Panc1 (cell line): ENCODE measurements around the gene UBE2L3. TPM values are rescaled to one million over a fixed set of nuclear protein-coding genes. Genes with fewer than 3 reads are reported as not detected.
A peak's percentile ranks its signal among the peaks of the same experiment; 100 is the strongest.

Experiments used
- ATAC-seq: fragments of 200-7000 bp; cut with Tn5 transposase; 2 replicates; pipeline ENCODE4 v1.9.1; 2020; ENCODE audit warnings: mild to moderate bottlenecking, moderate library complexity
- BruUV-seq: library from RNA; stranded (reverse); fragments of 400-500 nt; replicated peaks from 2 replicates; lab custom pipeline; 2021; lab: Mats Ljungman, UMichigan
- CTCF ChIA-PET: fragments of 300-600 bp; sonication (Branson Sonifier 250); formaldehyde crosslinking; loops from one replicate; lab custom pipeline; 2022; ENCODE audit warnings: antibody characterized with exemption; lab: Charles Lee
- POLR2A ChIA-PET: fragments of 300-600 bp; sonication (Branson Sonifier 250); formaldehyde crosslinking; loops from one replicate; lab custom pipeline; 2022; ENCODE audit warnings: antibody characterized with exemption; lab: Charles Lee
- DNase-seq: peaks from one replicate; pipeline ENCODE4 v3.0.0-alpha.2; 2010; ENCODE audit warnings: low read depth, low spot score
- H3K27ac ChIP-seq: 2 replicates; pipeline ENCODE4 v1.5.1; 2011; ENCODE audit warnings: mild to moderate bottlenecking, low read length, inconsistent platforms
- H3K27me3 ChIP-seq: fragments of 200-500 bp; sonication (Bioruptor generic); 2 replicates; pipeline ENCODE4 v1.6.0; 2014; ENCODE audit warnings: low read length, inconsistent platforms; ENCODE audit not compliant: control insufficient read depth, insufficient read depth
- H3K36me3 ChIP-seq: fragments of 200-500 bp; sonication (Bioruptor generic); 2 replicates; pipeline ENCODE4 v1.5.1; 2014; ENCODE audit warnings: inconsistent platforms, mild to moderate bottlenecking, low read length, moderate library complexity; ENCODE audit not compliant: control insufficient read depth, insufficient read depth
- H3K4me1 ChIP-seq: 2 replicates; pipeline ENCODE4 v1.5.1; 2011; ENCODE audit warnings: inconsistent platforms, mild to moderate bottlenecking, low read length, moderate library complexity; ENCODE audit not compliant: control insufficient read depth, insufficient read depth
- H3K4me3 ChIP-seq, 2 experiments: 2 replicates each; pipeline ENCODE4 v1.5.1; 2011 to 2012; ENCODE audit warnings: low read depth in 2 of 2, low read length in 2 of 2, mild to moderate bottlenecking in 2 of 2, inconsistent platforms in 1 of 2, moderate library complexity in 1 of 2
- H3K9me3 ChIP-seq: fragments of 200-500 bp; sonication (Bioruptor generic); 2 replicates; pipeline ENCODE4 v1.5.1; 2014; ENCODE audit warnings: low read depth, mild to moderate bottlenecking, inconsistent platforms, low read length, moderate library complexity; ENCODE audit not compliant: control insufficient read depth, insufficient read depth
- CTCF ChIP-seq: fragments of 450-650 bp; IDR thresholded peaks from 2 replicates; pipeline ENCODE4 v1.5.1; 2017; ENCODE audit warnings: mild to moderate bottlenecking
- POLR2AphosphoS5 ChIP-seq: IDR thresholded peaks from 2 replicates; pipeline ENCODE4 v1.6.1; 2012; ENCODE audit warnings: mild to moderate bottlenecking, low read depth, low read length, moderate library complexity
- SIN3A ChIP-seq: IDR thresholded peaks from 2 replicates; pipeline ENCODE4 v1.6.1; 2012; ENCODE audit warnings: low read depth, mild to moderate bottlenecking, low read length, moderate library complexity, borderline replicate concordance; ENCODE audit not compliant: insufficient read depth
- TCF7L2 ChIP-seq: IDR thresholded peaks from 2 replicates; pipeline ENCODE4 v1.6.1; 2011; ENCODE audit warnings: mild to moderate bottlenecking, low read depth, low read length, inconsistent platforms
- in situ Hi-C: cut with HindIII; loops from 2 replicates; pipeline ENCODE4 v1.10.0; 2016; ENCODE audit warnings: low sequenced_read_pairs, low pct_unique_long_range_greater_than_20kb
- intact Hi-C: fragments of 100-400 bp; cut with micrococcal nuclease; formaldehyde crosslinking; loops from one replicate; pipeline ENCODE4 v1.10.0; 2022; ENCODE audit not compliant: unreplicated experiment
- total RNA-seq: library from RNA; stranded (reverse); gene quantifications from one replicate; pipeline ENCODE4 v1.2.1, GENCODE V29; 2021; ENCODE audit not compliant: unreplicated experiment
- TF ChIP-seq, protein P1 (sequence below), 2 experiments: IDR thresholded peaks; 2 replicates each; pipeline ENCODE4 v1.6.1; 2011 to 2012; ENCODE audit warnings: low read depth in 2 of 2, control low read depth in 1 of 2, low read length in 1 of 2, mild to moderate bottlenecking in 1 of 2, moderate library complexity in 1 of 2; ENCODE audit not compliant: insufficient read depth in 1 of 2

Gene UBE2L3
- total RNA-seq, 1 experiment from 2014 or later, result 51.1 TPM

DNA sequence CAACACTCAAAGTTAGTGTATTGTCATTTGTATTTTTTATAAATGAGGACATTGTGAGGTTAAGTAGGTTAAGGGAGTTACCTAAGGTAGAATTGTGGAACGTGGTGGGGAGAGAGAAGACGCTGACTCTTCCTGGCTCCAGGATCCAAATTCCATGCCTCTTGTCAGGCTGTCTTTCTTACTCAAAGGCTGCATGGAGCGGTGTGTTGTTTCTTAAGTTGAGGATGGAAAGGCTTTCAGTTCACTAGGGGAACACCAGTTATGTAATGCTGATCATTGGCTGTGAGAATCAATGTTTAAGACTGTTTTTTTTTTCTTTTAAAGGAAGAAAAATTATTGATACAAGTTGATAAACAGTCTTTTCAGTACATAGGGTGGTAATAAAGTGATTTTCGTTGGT is 2.9 kb downstream of the UBE2L3 start:
- no peaks in the 10 kb centered on the region for H3K9me3 ChIP-seq
- intact Hi-C loops (no loop called here), in situ Hi-C loops (no loop called here)
- peaks cover 44% of the 10 kb centered on the region for H3K4me1 ChIP-seq
- no peak for TF ChIP-seq SIN3A
- no peak for TF ChIP-seq CTCF
- TF ChIP-seq TCF7L2, result no peak
- TF ChIP-seq POLR2AphosphoS5, result no peak
- TF ChIP-seq, protein P1, sequence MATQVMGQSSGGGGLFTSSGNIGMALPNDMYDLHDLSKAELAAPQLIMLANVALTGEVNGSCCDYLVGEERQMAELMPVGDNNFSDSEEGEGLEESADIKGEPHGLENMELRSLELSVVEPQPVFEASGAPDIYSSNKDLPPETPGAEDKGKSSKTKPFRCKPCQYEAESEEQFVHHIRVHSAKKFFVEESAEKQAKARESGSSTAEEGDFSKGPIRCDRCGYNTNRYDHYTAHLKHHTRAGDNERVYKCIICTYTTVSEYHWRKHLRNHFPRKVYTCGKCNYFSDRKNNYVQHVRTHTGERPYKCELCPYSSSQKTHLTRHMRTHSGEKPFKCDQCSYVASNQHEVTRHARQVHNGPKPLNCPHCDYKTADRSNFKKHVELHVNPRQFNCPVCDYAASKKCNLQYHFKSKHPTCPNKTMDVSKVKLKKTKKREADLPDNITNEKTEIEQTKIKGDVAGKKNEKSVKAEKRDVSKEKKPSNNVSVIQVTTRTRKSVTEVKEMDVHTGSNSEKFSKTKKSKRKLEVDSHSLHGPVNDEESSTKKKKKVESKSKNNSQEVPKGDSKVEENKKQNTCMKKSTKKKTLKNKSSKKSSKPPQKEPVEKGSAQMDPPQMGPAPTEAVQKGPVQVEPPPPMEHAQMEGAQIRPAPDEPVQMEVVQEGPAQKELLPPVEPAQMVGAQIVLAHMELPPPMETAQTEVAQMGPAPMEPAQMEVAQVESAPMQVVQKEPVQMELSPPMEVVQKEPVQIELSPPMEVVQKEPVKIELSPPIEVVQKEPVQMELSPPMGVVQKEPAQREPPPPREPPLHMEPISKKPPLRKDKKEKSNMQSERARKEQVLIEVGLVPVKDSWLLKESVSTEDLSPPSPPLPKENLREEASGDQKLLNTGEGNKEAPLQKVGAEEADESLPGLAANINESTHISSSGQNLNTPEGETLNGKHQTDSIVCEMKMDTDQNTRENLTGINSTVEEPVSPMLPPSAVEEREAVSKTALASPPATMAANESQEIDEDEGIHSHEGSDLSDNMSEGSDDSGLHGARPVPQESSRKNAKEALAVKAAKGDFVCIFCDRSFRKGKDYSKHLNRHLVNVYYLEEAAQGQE (IDR thresholded peaks at IDR 0.05; ENCODE audit: insufficient read depth in 1 of 2, low read depth in 2 of 2, low read length in 1 of 2), result no peak
- peaks cover 6% of the 10 kb centered on the region for H3K36me3 ChIP-seq
- POLR2A ChIA-PET, result no interaction called here
- ATAC-seq (no peak), DNase-seq (no peak)
- no TSS peak for BruUV-seq
- H3K27ac ChIP-seq, result peak overlapping the region; percentile 62
- H3K27me3 ChIP-seq, result no peaks in the 10 kb centered on the region
- peak overlapping the region; percentile 87 to 92; a peak in 2 of 4 replicates for H3K4me3 ChIP-seq
- CTCF ChIA-PET, result no interaction called here

- in situ Hi-C loops (no loop called here), intact Hi-C loops (no loop called here)
- TF ChIP-seq POLR2AphosphoS5, result no peak
- TF ChIP-seq, protein P1 (IDR thresholded peaks at IDR 0.05; ENCODE audit: insufficient read depth in 1 of 2, low read depth in 2 of 2, low read length in 1 of 2), result no peak
- TF ChIP-seq TCF7L2, result no peak
- no peak for TF ChIP-seq SIN3A
- TF ChIP-seq CTCF, result no peak
- CTCF ChIA-PET, result no interaction called here
- Histone ChIP-seq H3K36me3 (peaks cover 6% of the 10 kb centered on the region), H3K27ac (no peak overlapping the region), H3K27me3 (no peaks in the 10 kb centered on the region), H3K4me1 (peaks cover 44% of the 10 kb centered on the region), H3K4me3 (no peak overlapping the region), H3K9me3 (no peaks in the 10 kb centered on the region)
- DNase-seq (no peak), ATAC-seq (no peak)
- no TSS peak for BruUV-seq
- POLR2A ChIA-PET, result interaction anchor here (0.7 kb wide), 1 partner anchor 55 kb away, joined by 8 read pairs; no protein-coding TSS in a partner anchor
Observed at GRCh38 chr22:21571679-21572078, 4.2 kb downstream of the UBE2L3 start.
